Measurements from ENCODE around the gene YY1.
A peak's percentile ranks its signal among the peaks of the same experiment; 100 is the strongest.

Gene YY1

GRCh38 chr14:100211366-100211765 lies 27.6 kb upstream of the YY1 start:
- no peak for TF ChIP-seq CTCF (IDR thresholded peaks at IDR 0.05)
- H3K4me3 ChIP-seq = no peak overlapping the region
- no peak overlapping the region for H3K27ac ChIP-seq
- no peak for DNase-seq (ENCODE audit: low spot score)

- TF ChIP-seq CTCF (IDR thresholded peaks at IDR 0.05) = no peak
- no peak overlapping the region for H3K27ac ChIP-seq
- no peak overlapping the region for H3K4me3 ChIP-seq
- no peak for DNase-seq (ENCODE audit: low spot score)
These were observed 27.1 kb upstream of the YY1 start for GRCh38 chr14:100211893-100212292.

GRCh38 chr14:100212476-100213333 lies 26.2 kb upstream of the YY1 start:
- TF ChIP-seq CTCF (IDR thresholded peaks at IDR 0.05) = no peak
- H3K4me3 ChIP-seq = no peak overlapping the region

GRCh38 chr14:100213587-100213955 lies 25.4 kb upstream of the YY1 start:
- H3K27ac ChIP-seq = peak overlapping the region; percentile 85 to 96
- H3K4me3 ChIP-seq = peak overlapping the region; percentile 93
- TF ChIP-seq CTCF (IDR thresholded peaks at IDR 0.05) = no peak
- no peak for DNase-seq (ENCODE audit: low spot score)

More at GRCh38 chr14:100212476-100213333, 26.2 kb upstream of the YY1 start:
- no peak for DNase-seq (ENCODE audit: low spot score)
- no peak overlapping the region for H3K27ac ChIP-seq

GRCh38 chr14:100213956-100214769 lies 24.8 kb upstream of the YY1 start:
- H3K4me3 ChIP-seq = peak overlapping the region; percentile 93
- TF ChIP-seq CTCF (IDR thresholded peaks at IDR 0.05) = no peak
- H3K27ac ChIP-seq = peak overlapping the region; percentile 85 to 96
- DNase-seq (ENCODE audit: low spot score) = peak; percentile 90

- H3K4me3 ChIP-seq = peak overlapping the region; percentile 93
- TF ChIP-seq CTCF (IDR thresholded peaks at IDR 0.05) = no peak
These were observed 24.2 kb upstream of the YY1 start for GRCh38 chr14:100214770-100215083.

More at GRCh38 chr14:100214770-100215083, 24.2 kb upstream of the YY1 start:
- no peak for DNase-seq (ENCODE audit: low spot score)
- peak overlapping the region; percentile 85 to 96 for H3K27ac ChIP-seq

Measured in coronary artery (tissue), 2 donors.